GM18867 (cell line): ENCODE measurements around the gene LAMC3.
"Not testable (repeated sequence)": the region's sequence is repeated elsewhere in the genome, so short reads cannot be mapped to it uniquely, and the experiment has no call there.

Experiments
- ATAC-seq: cut with Tn5 transposase; IDR thresholded peaks from one replicate; pipeline ENCODE4 v1.9.1; 2021; ENCODE audit warnings: mild to moderate bottlenecking, moderate library complexity; ENCODE audit not compliant: unreplicated experiment

The LAMC3 gene

GRCh38 chr9:131112374-131113154, 103.6 kb downstream of the LAMC3 start:
- ATAC-seq = no peak

GRCh38 chr9:131113655-131114054, 104.7 kb downstream of the LAMC3 start:
- ATAC-seq = no peak

- no peak for ATAC-seq
These were observed 105.1 kb downstream of the LAMC3 start for GRCh38 chr9:131114084-131114535.

DNA sequence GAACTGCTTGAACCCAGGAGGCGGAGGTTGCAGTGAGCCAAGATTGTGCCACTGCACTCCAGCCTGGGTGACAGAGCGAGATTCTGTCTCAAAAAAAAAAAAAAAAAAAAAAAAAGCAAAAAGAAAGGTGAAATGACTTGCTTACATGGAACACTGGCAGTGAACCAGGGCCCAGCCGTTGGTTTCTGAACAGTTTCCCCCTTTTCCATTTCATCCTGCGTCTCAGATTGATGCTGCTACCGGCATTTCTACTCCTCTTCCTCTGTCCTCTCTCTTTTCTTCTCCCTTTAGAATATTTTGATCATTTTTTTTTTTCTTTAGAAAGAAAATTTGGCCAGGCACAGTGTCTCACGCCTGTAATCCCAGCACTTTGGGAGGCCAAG, 106.4 kb downstream of the LAMC3 start:
- not testable (repeated sequence) for ATAC-seq

- no peak for ATAC-seq
These were observed 107.5 kb downstream of the LAMC3 start for GRCh38 chr9:131116281-131117120.

DNA sequence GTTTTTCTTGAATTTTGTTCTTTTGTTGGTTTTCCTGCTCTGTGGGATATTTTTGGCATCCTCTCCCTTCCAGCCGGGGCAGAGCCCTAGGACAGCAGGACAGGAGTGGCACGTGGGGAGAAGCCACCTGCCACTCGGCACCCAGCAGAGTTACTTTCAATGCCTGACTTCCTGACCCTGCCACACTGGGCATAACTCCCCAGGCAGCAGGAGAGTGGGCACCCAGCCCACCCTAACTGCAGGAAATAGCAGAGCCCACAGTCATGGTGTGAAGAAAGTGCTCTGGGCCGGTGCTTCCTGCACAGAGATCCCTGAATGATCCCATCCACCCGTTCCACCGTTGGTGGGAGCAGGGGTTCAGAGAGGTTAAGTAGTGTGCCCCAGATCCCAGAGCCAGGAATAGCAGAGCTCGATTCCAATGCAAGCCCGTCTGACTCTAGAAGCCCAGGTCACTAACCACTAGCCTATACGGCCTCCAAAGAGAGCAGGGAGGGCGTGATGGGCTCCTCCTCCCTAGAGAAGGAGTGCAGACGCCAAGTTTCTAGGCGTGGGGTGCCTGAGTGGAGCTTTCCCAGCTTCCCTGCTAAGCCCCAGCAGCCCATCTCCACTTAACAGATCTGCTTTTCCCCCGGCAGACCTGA, 108.3 kb downstream of the LAMC3 start:
- no peak for ATAC-seq

- ATAC-seq = no peak
These were observed 108.8 kb downstream of the LAMC3 start for GRCh38 chr9:131117762-131118145.

DNA sequence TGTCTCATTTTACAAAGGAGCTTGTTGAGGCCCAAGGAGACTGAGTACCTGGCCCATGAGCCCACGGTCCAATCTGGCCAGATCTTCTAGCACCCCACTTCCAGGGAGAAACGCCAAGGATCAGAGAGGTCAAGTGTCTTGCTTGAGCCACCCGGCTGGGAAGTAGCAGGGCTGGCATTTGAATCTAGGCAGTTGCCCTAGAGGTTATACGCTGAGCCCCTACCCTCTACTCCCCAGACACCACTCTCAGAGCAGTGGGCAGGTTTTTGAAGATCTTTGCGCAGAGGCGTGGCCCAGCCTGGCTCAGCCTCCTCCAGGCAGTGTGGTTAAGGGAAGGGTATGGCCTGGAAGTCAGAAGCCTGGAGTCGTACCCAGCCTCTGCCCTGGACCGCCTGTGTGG, 110.6 kb downstream of the LAMC3 start:
- no peak for ATAC-seq

DNA sequence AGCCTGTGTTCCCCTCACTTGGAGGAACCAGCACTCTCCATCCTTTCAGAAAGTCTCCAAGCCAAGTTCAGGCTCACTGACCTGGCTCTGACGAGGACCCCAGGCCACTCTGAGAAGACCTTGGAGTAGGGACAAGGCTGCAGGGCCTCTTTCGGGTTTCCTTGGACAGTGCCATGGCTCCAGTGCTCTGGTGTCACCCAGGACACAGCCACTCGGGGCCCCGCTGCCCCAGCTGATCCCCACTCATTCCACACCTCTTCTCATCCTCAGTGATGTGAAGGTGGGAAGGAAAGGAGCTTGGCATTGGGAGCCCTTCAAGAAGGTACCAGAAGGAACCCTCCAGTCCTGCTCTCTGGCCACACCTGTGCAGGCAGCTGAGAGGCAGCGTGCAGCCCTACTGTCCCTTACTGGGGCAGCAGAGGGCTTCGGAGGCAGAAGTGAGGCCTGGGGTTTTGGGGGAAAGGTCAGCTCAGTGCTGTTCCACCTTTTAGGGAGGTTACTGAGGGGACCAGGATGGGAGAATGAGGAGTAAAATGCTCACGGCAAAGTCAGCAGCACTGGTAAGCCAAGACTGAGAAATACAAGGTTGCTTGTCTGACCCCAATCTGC, 111.8 kb downstream of the LAMC3 start:
- no peak for ATAC-seq

DNA sequence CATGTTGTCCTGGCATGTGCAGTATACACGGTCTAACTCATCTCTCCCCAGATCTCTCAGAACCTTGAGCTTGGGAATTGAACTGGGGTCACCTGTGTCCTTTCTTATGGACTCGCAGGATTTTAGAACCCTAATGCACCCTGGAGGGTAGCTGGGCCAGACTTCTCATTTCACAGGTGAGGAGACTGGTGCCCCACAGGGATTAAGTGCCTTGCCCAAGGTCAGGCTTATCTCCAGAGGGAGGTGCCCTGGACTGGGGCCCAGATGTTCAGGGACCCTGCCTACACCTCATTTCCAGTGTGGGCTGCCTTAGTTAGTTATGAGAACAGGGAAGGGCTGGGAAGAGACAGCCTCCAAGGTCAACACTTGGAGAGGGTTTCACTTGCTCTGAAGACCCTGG, 112.4 kb downstream of the LAMC3 start:
- no peak for ATAC-seq

DNA sequence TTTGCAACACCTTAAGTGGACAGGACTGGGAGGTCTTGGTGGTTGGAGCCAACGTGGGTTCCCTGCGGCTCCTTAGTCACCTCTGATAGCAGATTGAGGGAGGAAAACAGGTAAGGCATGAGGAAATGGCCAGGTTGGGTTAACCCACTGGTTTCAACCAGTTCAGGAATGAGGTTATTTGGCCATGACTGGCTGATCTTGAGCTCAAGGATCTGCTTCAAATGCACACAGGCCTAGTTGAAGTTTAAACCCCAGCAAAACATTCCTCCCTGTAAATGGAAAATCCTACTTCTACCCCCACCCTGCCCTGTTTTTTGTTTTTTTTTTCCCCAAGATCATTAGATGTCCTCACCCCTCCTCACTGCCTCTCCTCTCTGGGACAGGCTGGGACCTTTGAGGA, 113.2 kb downstream of the LAMC3 start:
- no peak for ATAC-seq

- ATAC-seq = no peak
These were observed 116.0 kb downstream of the LAMC3 start for GRCh38 chr9:131125038-131125287.

DNA sequence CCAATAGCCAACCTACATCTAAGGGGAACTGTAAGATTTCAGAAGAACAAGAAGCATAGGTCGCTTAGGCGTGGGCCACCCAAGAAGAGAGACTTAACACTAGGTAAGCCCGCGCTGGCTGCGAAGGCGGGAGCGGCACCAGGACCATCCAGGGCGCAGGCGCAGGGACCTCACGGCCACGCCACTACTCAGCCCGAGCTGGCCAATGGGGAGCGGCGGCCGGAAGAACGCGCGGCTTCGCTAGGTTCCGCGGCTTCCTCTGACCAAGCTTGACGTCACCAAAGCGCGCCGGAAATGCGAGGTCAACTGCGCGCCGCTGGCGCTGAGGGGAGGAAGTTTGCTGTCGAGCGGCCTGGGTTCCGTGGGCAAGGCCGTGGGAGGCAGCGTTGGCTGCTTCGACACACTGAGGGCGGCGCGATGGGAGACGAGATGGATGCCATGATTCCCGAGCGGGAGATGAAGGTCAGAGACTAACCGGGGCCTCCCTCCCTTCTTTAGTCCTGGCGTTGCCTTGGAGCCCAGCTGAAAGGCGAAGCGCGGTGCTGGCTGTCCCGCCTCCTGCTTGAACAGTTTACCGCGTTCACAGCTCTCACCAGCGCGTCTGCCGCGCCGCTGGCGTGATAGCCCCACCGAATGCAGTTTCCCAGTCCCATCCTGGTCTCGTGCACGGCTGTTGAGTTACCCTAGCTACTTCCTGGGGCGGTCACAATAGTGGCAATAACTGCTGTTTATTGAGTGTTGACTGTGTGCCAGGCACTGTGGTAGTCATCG, 116.5 kb downstream of the LAMC3 start, which contains the start of gene NUP214:
Gene NUP214, plus strand, starts transcription at position 299 of the 771 bp plus-strand sequence. Its CDS starts 119 bp downstream, at position 418.
- ATAC-seq = peak; percentile 97

DNA sequence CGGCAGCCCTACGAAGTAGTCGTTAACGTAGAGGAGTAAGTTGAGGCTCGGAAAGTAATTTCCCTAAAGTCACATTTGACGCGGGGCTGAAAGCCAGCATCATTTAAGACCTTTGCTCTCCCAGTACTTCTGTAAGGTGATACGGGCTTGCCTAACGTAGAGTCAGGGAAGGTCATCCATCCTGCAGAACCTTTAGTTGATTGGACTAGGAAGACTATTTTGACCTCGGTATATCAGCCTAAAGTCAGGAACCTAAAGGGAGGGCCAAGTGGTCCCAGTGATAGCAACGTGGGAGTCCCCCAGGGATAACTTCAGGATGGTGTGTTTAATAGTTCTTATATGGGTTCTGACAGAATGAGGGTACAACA, 117.1 kb downstream of the LAMC3 start:
- no peak for ATAC-seq

GRCh38 chr9:131129183-131129582, 120.2 kb downstream of the LAMC3 start:
- ATAC-seq = no peak

- ATAC-seq = no peak
These were observed 129.7 kb downstream of the LAMC3 start for GRCh38 chr9:131138676-131139075.

DNA sequence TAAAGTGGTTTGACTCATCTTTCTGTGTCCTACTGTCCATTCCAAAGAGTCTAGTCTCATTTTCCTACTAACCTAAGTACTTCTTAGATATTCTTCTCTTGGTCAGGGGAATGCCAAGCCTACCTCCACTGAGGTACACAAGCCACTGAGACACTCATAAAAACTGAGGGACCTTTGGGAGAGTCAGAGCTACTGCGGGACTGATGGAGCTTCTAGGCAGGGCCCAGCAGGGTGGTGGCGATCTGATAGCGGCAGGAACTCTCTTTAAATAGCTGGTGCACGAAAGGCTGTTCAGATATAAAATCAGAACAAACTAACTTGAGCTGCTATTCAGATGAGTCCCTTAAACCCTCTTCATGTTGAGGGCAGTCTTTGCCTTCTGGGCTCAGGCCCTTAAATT, 131.1 kb downstream of the LAMC3 start:
- ATAC-seq = no peak

- no peak for ATAC-seq
These were observed 131.6 kb downstream of the LAMC3 start for GRCh38 chr9:131140550-131140949.

DNA sequence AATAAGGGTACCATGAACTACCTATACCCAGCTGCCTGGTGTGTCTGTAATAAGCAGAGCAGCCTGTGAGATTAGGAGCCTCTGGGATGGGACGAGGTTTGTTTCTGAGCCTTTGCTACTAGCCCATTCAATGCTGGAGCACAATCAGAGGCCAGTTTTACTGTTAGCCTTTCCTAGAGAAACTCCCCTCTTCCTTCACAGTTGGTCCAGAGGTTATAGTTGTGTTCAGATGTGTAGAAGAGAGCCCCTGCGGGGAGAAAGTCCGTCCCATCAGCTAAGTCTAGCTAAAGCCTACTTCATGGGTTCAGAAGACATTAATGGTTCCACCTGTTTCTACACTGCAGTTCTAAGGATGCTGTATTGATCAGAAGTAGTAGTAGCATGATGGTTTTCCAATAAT, 133.2 kb downstream of the LAMC3 start:
- no peak for ATAC-seq
